ENCODE results near the gene DEGS1.

The DEGS1 gene

GRCh38 chr1:224170343-224170742 lies 12.7 kb upstream of the DEGS1 start:
- H3K36me3 ChIP-seq (replicated peaks): no peaks in the 10 kb centered on the region
- H3K9me3 ChIP-seq: no peaks in the 10 kb centered on the region
- in situ Hi-C loops (cut with MboI; ENCODE audit: low sequenced_read_pairs): no loop called here
- H3K4me3 ChIP-seq: no peak overlapping the region
- H3K27me3 ChIP-seq (ENCODE audit: low read depth): no peaks in the 10 kb centered on the region
- no peaks in the 10 kb centered on the region for H3K4me1 ChIP-seq
- no peak for DNase-seq (ENCODE audit: low spot score in 2 of 2)

- H3K27me3 ChIP-seq (ENCODE audit: low read depth): no peaks in the 10 kb centered on the region
- H3K9me3 ChIP-seq: no peaks in the 10 kb centered on the region
- H3K4me3 ChIP-seq: no peak overlapping the region
- in situ Hi-C loops (cut with MboI; ENCODE audit: low sequenced_read_pairs): no loop called here
- no peaks in the 10 kb centered on the region for H3K36me3 ChIP-seq (replicated peaks)
- no peak for DNase-seq (ENCODE audit: low spot score in 2 of 2)
- no peaks in the 10 kb centered on the region for H3K4me1 ChIP-seq
Observed at GRCh38 chr1:224170748-224171478, 12.1 kb upstream of the DEGS1 start.

- Histone ChIP-seq H3K36me3 (replicated peaks) (no peaks in the 10 kb centered on the region), H3K9me3 (no peaks in the 10 kb centered on the region), H3K4me3 (no peak overlapping the region), H3K27me3 (ENCODE audit: low read depth) (no peaks in the 10 kb centered on the region), H3K4me1 (no peaks in the 10 kb centered on the region)
- DNase-seq (ENCODE audit: low spot score in 2 of 2): no peak
- in situ Hi-C loops (cut with MboI; ENCODE audit: low sequenced_read_pairs): no loop called here
Observed at GRCh38 chr1:224172229-224172628, 10.8 kb upstream of the DEGS1 start.

GRCh38 chr1:224173523-224173922 lies 9.5 kb upstream of the DEGS1 start:
- Histone ChIP-seq H3K4me1 (no peaks in the 10 kb centered on the region), H3K36me3 (replicated peaks) (no peaks in the 10 kb centered on the region), H3K9me3 (no peaks in the 10 kb centered on the region), H3K27me3 (ENCODE audit: low read depth) (no peaks in the 10 kb centered on the region), H3K4me3 (no peak overlapping the region)
- DNase-seq (ENCODE audit: low spot score in 2 of 2): no peak
- in situ Hi-C loops (cut with MboI; ENCODE audit: low sequenced_read_pairs): no loop called here

- no peak for DNase-seq (ENCODE audit: low spot score in 2 of 2)
- H3K36me3 ChIP-seq (replicated peaks): no peaks in the 10 kb centered on the region
- no peaks in the 10 kb centered on the region; the same call in 1 of the 2 replicates for H3K4me1 ChIP-seq
- H3K9me3 ChIP-seq: no peaks in the 10 kb centered on the region
- no peaks in the 10 kb centered on the region for H3K27me3 ChIP-seq (ENCODE audit: low read depth)
- in situ Hi-C loops (cut with MboI; ENCODE audit: low sequenced_read_pairs): no loop called here
- no peak overlapping the region for H3K4me3 ChIP-seq
Observed at GRCh38 chr1:224175617-224176016, 7.4 kb upstream of the DEGS1 start.

- in situ Hi-C loops (cut with MboI; ENCODE audit: low sequenced_read_pairs): no loop called here
- Histone ChIP-seq H3K27me3 (ENCODE audit: low read depth) (no peaks in the 10 kb centered on the region), H3K9me3 (no peaks in the 10 kb centered on the region), H3K4me3 (no peak overlapping the region), H3K4me1 (peaks cover 5% of the 10 kb centered on the region), H3K36me3 (replicated peaks) (no peaks in the 10 kb centered on the region)
- DNase-seq (ENCODE audit: low spot score in 2 of 2): no peak
Observed at GRCh38 chr1:224177356-224177999, 5.6 kb upstream of the DEGS1 start.

GRCh38 chr1:224178894-224179293 lies 4.1 kb upstream of the DEGS1 start:
- no peak overlapping the region for H3K4me3 ChIP-seq
- H3K36me3 ChIP-seq (replicated peaks): no peaks in the 10 kb centered on the region; the same call in 1 of the 2 replicates
- H3K27me3 ChIP-seq (ENCODE audit: low read depth): no peaks in the 10 kb centered on the region
- in situ Hi-C loops (cut with MboI; ENCODE audit: low sequenced_read_pairs): no loop called here
- no peaks in the 10 kb centered on the region for H3K9me3 ChIP-seq
- no peak for DNase-seq (ENCODE audit: low spot score in 2 of 2)
- H3K4me1 ChIP-seq: peaks cover 6% of the 10 kb centered on the region

- no peaks in the 10 kb centered on the region for H3K27me3 ChIP-seq (ENCODE audit: low read depth)
- H3K4me1 ChIP-seq: peaks cover 11% of the 10 kb centered on the region
- H3K9me3 ChIP-seq: no peaks in the 10 kb centered on the region
- no peak overlapping the region for H3K4me3 ChIP-seq
- no peak for DNase-seq (ENCODE audit: low spot score in 2 of 2)
- H3K36me3 ChIP-seq (replicated peaks): peaks cover 8% of the 10 kb centered on the region
- in situ Hi-C loops (cut with MboI; ENCODE audit: low sequenced_read_pairs): no loop called here
Observed at GRCh38 chr1:224180783-224181452, 2.1 kb upstream of the DEGS1 start.

GRCh38 chr1:224181453-224181810 lies 1.6 kb upstream of the DEGS1 start:
- Histone ChIP-seq H3K4me1 (peaks cover 11% of the 10 kb centered on the region), H3K9me3 (no peaks in the 10 kb centered on the region), H3K36me3 (replicated peaks) (peaks cover 8% of the 10 kb centered on the region), H3K27me3 (ENCODE audit: low read depth) (no peaks in the 10 kb centered on the region), H3K4me3 (no peak overlapping the region)
- DNase-seq (ENCODE audit: low spot score in 2 of 2): no peak
- in situ Hi-C loops (cut with MboI; ENCODE audit: low sequenced_read_pairs): no loop called here

GRCh38 chr1:224182057-224182865 lies 779 bp upstream of the DEGS1 start:
- DNase-seq (ENCODE audit: low spot score in 2 of 2): no peak
- peaks cover 11% of the 10 kb centered on the region for H3K36me3 ChIP-seq (replicated peaks)
- in situ Hi-C loops (cut with MboI; ENCODE audit: low sequenced_read_pairs): no loop called here
- no peaks in the 10 kb centered on the region for H3K9me3 ChIP-seq
- H3K4me1 ChIP-seq: peaks cover 11% of the 10 kb centered on the region
- H3K4me3 ChIP-seq: peak overlapping the region; percentile 81
- no peaks in the 10 kb centered on the region for H3K27me3 ChIP-seq (ENCODE audit: low read depth)

- Histone ChIP-seq H3K27me3 (ENCODE audit: low read depth) (no peaks in the 10 kb centered on the region), H3K36me3 (replicated peaks) (peaks cover 22% of the 10 kb centered on the region), H3K4me1 (peaks cover 11% of the 10 kb centered on the region), H3K4me3 (peak overlapping the region; percentile 81), H3K9me3 (no peaks in the 10 kb centered on the region)
- DNase-seq (ENCODE audit: low spot score in 2 of 2): peak; percentile 27 to 66
- in situ Hi-C loops (cut with MboI; ENCODE audit: low sequenced_read_pairs): no loop called here
Observed at GRCh38 chr1:224183591-224184312, 712 bp downstream of the DEGS1 start.

GRCh38 chr1:224185208-224185607 lies 2.2 kb downstream of the DEGS1 start:
- Histone ChIP-seq H3K27me3 (ENCODE audit: low read depth) (no peaks in the 10 kb centered on the region), H3K9me3 (no peaks in the 10 kb centered on the region), H3K4me1 (peaks cover 11% of the 10 kb centered on the region), H3K36me3 (replicated peaks) (peaks cover 30% of the 10 kb centered on the region), H3K4me3 (peak overlapping the region; percentile 81)
- DNase-seq (ENCODE audit: low spot score in 2 of 2): no peak
- in situ Hi-C loops (cut with MboI; ENCODE audit: low sequenced_read_pairs): no loop called here

- Histone ChIP-seq H3K9me3 (no peaks in the 10 kb centered on the region), H3K27me3 (ENCODE audit: low read depth) (no peaks in the 10 kb centered on the region), H3K4me3 (no peak overlapping the region), H3K4me1 (peaks cover 5% of the 10 kb centered on the region), H3K36me3 (replicated peaks) (peaks cover 43% of the 10 kb centered on the region)
- in situ Hi-C loops (cut with MboI; ENCODE audit: low sequenced_read_pairs): no loop called here
- no peak for DNase-seq (ENCODE audit: low spot score in 2 of 2)
Observed at GRCh38 chr1:224188286-224188685, 5.2 kb downstream of the DEGS1 start.
